ENCODE measurements around the gene STX3. TPM values are rescaled to one million over a fixed set of nuclear protein-coding genes. Genes with fewer than 3 reads are reported as not detected.

STX3 gene
- 45.5 and 49.7 TPM in 2 replicates for total RNA-seq
- polyA plus RNA-seq: 38.0 and 40.3 TPM in 2 replicates
- polyA plus RNA-seq (2011; cell fraction: cytosol; rRNA removed): 32.2 and 36.7 TPM in 2 replicates
- 81.8 and 95.7 TPM in 2 replicates for polyA plus RNA-seq (2011; cell fraction: nucleus; rRNA removed)
- polyA plus RNA-seq (2012): 37.6 and 39.0 TPM in 2 replicates
- polyA minus RNA-seq: 63.3 and 77.9 TPM in 2 replicates
- polyA minus RNA-seq (2011; cell fraction: cytosol; rRNA and poly(A)+ RNA removed): 18.4 TPM
- polyA minus RNA-seq (2011; cell fraction: nucleus; rRNA and poly(A)+ RNA removed): 81.2 and 94.1 TPM in 2 replicates
- Bru-seq, nascent RNA: percentile 79 among the genes with signal in this experiment
- percentile 81 among the genes with signal in this experiment for BruChase-seq, experiment 1, labeled RNA remaining after a 6-hour chase
- BruChase-seq, experiment 2, labeled RNA remaining after a 2-hour chase: percentile 84 among the genes with signal in this experiment
- long read RNA-seq, transcript STX3-201 (11 exons, 3,299 nt): major isoform, 63 of 105 reads
- long read RNA-seq, transcript STX3-203 (10 exons, 1,571 nt): minor isoform, 7 of 105 reads
- long read RNA-seq, partial matches to known transcripts: 4 of 105 reads
- long read RNA-seq, other reads (novel, unspliced or antisense): 29 of 105 reads

DNA sequence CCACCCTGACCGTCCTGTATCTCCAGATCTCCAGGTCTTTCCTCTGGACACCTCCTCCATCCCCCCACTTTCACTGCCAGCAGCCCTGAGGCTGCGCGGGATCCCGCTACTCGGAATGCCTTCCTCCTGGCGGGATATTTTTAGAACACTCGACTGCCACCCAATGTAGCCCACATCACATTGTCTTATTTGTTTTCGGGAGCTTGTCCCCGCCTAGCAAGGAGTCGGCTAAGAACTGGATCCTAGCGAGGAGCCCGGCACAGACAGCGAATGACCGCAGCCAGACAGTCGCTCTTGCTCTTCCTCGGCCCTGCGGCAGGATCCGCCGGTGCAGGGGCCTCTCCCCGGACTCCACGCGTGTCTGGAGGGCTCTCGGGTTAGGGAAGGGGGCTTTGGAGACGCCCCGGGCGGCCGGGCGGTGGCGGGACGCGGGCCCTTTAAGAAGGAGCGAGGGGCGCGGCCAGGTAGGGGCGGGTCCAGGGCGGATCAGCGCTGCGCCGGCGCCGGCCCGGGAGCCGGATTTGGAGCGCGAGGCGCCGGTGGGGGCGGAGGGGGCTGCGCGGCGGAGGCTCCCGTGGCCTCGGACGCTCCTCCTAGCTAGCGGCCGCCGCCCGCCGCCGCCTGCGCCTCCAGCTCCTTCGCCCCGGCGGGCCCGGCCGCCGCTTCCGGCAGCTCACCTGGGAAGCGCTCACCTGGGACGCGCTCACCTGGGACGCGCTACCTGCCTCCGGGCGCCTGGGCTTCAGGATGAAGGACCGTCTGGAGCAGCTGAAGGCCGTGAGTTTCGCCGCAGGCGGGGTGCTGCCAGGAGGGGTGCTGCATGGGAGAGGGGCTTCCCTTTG lies at the start of gene STX3:
TSS of gene STX3 (plus strand) at position 518 of the 842 bp plus-strand sequence. CDS start at position 748, 230 bp downstream.
- Histone ChIP-seq H3K9me1 (replicated peaks; ENCODE audit: control insufficient read depth, extremely low read depth, insufficient read depth, low read length) (no peaks in the 10 kb centered on the region), H3K9me3 (replicated peaks; ENCODE audit: control insufficient read depth, insufficient read depth, low read length) (no peaks in the 10 kb centered on the region), H3K9ac (replicated peaks; ENCODE audit: extremely low read depth, insufficient read depth, low read length) (peak within 1 kb of the TSS; percentile 92), H2AFZ (ENCODE audit: low read depth, low read length) (peak within 1 kb of the TSS; percentile 91), H3K36me3 (ENCODE audit: control insufficient read depth in 2 of 2, extremely low read depth in 1 of 2, insufficient read depth in 2 of 2, low read length in 2 of 2) (peaks cover 0 to 4% of the 10 kb centered on the region in 2 experiments), H3K4me2 (ENCODE audit: insufficient read depth, low read length) (peak within 1 kb of the TSS; percentile 94), H4K20me1 (replicated peaks; ENCODE audit: control insufficient read depth, extremely low read depth, insufficient read depth, low read length) (no peaks in the 10 kb centered on the region), H3K4me1 (ENCODE audit: control insufficient read depth, extremely low read depth, insufficient read depth, low read length) (peaks cover 21% of the 10 kb centered on the region), H3K79me2 (ENCODE audit: control insufficient read depth, insufficient read depth, low read length) (peaks cover 24% of the 10 kb centered on the region), H3K27me3 (ENCODE audit: control insufficient read depth in 2 of 2, insufficient read depth in 2 of 2, low read length in 2 of 2) (no peaks in the 10 kb centered on the region), H3K4me3 (replicated peaks in 1 of 3; ENCODE audit: insufficient read depth in 1 of 3, low read depth in 1 of 3, low read length in 3 of 3) (peak within 1 kb of the TSS; percentile 65 to 87 (median 83)), H3K27ac (ENCODE audit: insufficient read depth, low read depth, low read length) (peak within 1 kb of the TSS; percentile 72)
- intact Hi-C loops (cut with micrococcal nuclease) (loop anchor here (1.0 to 5.0 kb wide), 9 partner anchors 32 to 411 kb away; partner anchors contain the start of genes MRPL16 and PATL1), dilution Hi-C loops (cut with MboI; ENCODE audit: extremely low pct_ligation_motif_present, low sequenced_read_pairs) (no loop called here)
- DNase-seq (ENCODE audit: low read depth, low spot score) (peak; percentile 83), FAIRE-seq (peak; percentile 77)
- CTCF ChIA-PET: interaction anchor here (0.7 to 5.7 kb wide), 27 partner anchors 8 to 496 kb away, joined by 3 to 120 read pairs (median 5); partner anchors contain the start of genes MRPL16 and PATL1
- no peak for TF ChIP-seq JUN (IDR thresholded peaks at IDR 0.05; ENCODE audit: borderline replicate concordance, insufficient read depth, insufficient read length, low read depth)
- peak; percentile 22 for TF ChIP-seq GATA2 (IDR thresholded peaks at IDR 0.05; ENCODE audit: insufficient read depth, insufficient read length, low read depth, low read length)
- no peak for TF ChIP-seq EZH2 (IDR thresholded peaks at IDR 0.05; ENCODE audit: borderline replicate concordance, low read depth, low read length, severe bottlenecking)
- peak; percentile 74 for TF ChIP-seq POLR2AphosphoS5 (IDR thresholded peaks at IDR 0.05; ENCODE audit: insufficient read depth, low read depth, low read length)
- no peak for TF ChIP-seq POLR2A (IDR thresholded peaks at IDR 0.05; ENCODE audit: low read depth, low read length)
- TF ChIP-seq MYC (IDR thresholded peaks at IDR 0.05; ENCODE audit: low read depth, low read length): no peak
- BruUV-seq (replicated peaks): no TSS peak
- POLR2A ChIA-PET: interaction anchor here (0.8 to 2.7 kb wide), 7 partner anchors 10 to 218 kb away, joined by 3 to 11 read pairs (median 4); partner anchors contain the start of gene PATL1
